Prostate gland (tissue), 2 donors: ENCODE measurements around the gene PTGER1. TPM values are rescaled to one million over a fixed set of nuclear protein-coding genes. Genes with fewer than 3 reads are reported as not detected.

Source experiments
- DNase-seq: peaks from one replicate; pipeline ENCODE4 v3.0.0-alpha.2; 2019; ENCODE audit warnings: low spot score
- H3K27ac ChIP-seq, 2 donors: fragments of 200-600 bp; sonication (generic); 2 replicates each; pipeline ENCODE4 v1.5.1; 2017 to 2019
- H3K27me3 ChIP-seq: fragments of 200-600 bp; sonication (generic); replicated peaks from 2 replicates; pipeline ENCODE4 v1.5.1; 2019; ENCODE audit not compliant: insufficient read depth
- H3K36me3 ChIP-seq, 2 donors: fragments of 200-600 bp; sonication (generic); 1 replicate in 1 of 2; 2 replicates in 1 of 2; pipeline versions ENCODE4 v1.5.1 to v1.8.1; 2017 to 2019
- H3K4me1 ChIP-seq: fragments of 200-600 bp; sonication (generic); replicated peaks from 2 replicates; pipeline ENCODE4 v1.5.1; 2019
- H3K4me3 ChIP-seq, 2 donors: fragments of 200-600 bp; sonication (generic); 2 replicates each; pipeline ENCODE4 v1.5.1; 2017 to 2019
- H3K9me3 ChIP-seq: fragments of 200-600 bp; sonication (generic); 2 replicates; pipeline ENCODE4 v1.5.1; 2017
- CTCF ChIP-seq, 4 experiments: fragments of 200-600 bp in 2 of 4; fragments of 450-650 bp in 2 of 4; sonication (generic) in 2 of 4; IDR thresholded peaks; 1 replicate in 3 of 4; 2 replicates in 1 of 4; pipeline ENCODE4 v1.5.1; 2016 to 2019; ENCODE audit warnings: antibody characterized with exemption in 4 of 4, mild to moderate bottlenecking in 2 of 4, moderate library complexity in 2 of 4
- POLR2A ChIP-seq: fragments of 450-650 bp; IDR thresholded peaks from one replicate; pipeline ENCODE4 v1.6.1; 2016; ENCODE audit warnings: antibody characterized with exemption, mild to moderate bottlenecking
- POLR2AphosphoS5 ChIP-seq: sonication (generic); formaldehyde crosslinking; IDR thresholded peaks from one replicate; pipeline ENCODE4 v1.6.1; 2017; ENCODE audit warnings: antibody characterized with exemption
- WGBS: methylation state at CpG from one replicate; pipeline ENCODE4 v1.1.5; 2018; 5-methylcytosine and 5-hydroxymethylcytosine counted together
- intact Hi-C: fragments of 100-400 bp; cut with DNase I; formaldehyde crosslinking; loops from one replicate; pipeline ENCODE4 v1.14.2; 2022
- total RNA-seq, 2 donors: library from RNA; depleted of rRNA; stranded (reverse); fragments of >200 nt; gene quantifications; one replicate each; pipeline ENCODE4 v1.1.0, GENCODE V29; 2016

PTGER1 gene
- total RNA-seq, 2 donors from 2014 or later, result 1.0 TPM; not detected in 1

GRCh38 chr19:14517840-14518505 is 42.8 kb upstream of the PTGER1 start, which contains the start of gene DNAJB1:
Gene DNAJB1 (minus strand): TSS chr19:14518397. CDS start chr19:14518349, 48 bp downstream.
- peak; percentile 83 for DNase-seq
- peak; percentile 90 for TF ChIP-seq POLR2AphosphoS5
- TF ChIP-seq POLR2A, result peak; percentile 91
- no peak for TF ChIP-seq CTCF (IDR thresholded peaks at IDR 0.05)
- Histone ChIP-seq H3K9me3 (no peaks in the 10 kb centered on the region), H3K27me3 (no peaks in the 10 kb centered on the region), H3K4me3 (peak within 1 kb of the TSS; percentile 85 to 98), H3K4me1 (peaks cover 9% of the 10 kb centered on the region), H3K27ac (peak within 1 kb of the TSS; percentile 100), H3K36me3 (peaks cover 0 to 9% of the 10 kb centered on the region in 2 donors)
- WGBS, result under 1% methylated on average over 56 of the region's 82 CpGs
- intact Hi-C loops, result loop anchor here (5.0 kb wide), 1 partner anchor 381 kb away; the partner anchor contains the start of gene ASF1B

- H3K9me3 ChIP-seq, result no peaks in the 10 kb centered on the region
- WGBS, result 1% methylated on average over 24 of the region's 32 CpGs
- peaks cover 9% of the 10 kb centered on the region for H3K4me1 ChIP-seq
- H3K4me3 ChIP-seq, result peak overlapping the region; percentile 85 to 98
- TF ChIP-seq POLR2AphosphoS5 (no peak), CTCF (IDR thresholded peaks at IDR 0.05) (no peak), POLR2A (no peak)
- intact Hi-C loops, result loop anchor here (5.0 kb wide), 1 partner anchor 380 kb away; the partner anchor contains the start of gene ASF1B
- H3K36me3 ChIP-seq, result peaks cover 0 to 9% of the 10 kb centered on the region in 2 donors
- no peak for DNase-seq
- H3K27ac ChIP-seq, result peak overlapping the region; percentile 100
- no peaks in the 10 kb centered on the region for H3K27me3 ChIP-seq
These were observed 42.3 kb upstream of the PTGER1 start for GRCh38 chr19:14517446-14517839.

- Histone ChIP-seq H3K4me3 (peak overlapping the region; percentile 85 to 98), H3K36me3 (peaks cover 0 to 9% of the 10 kb centered on the region in 2 donors), H3K27ac (peak overlapping the region; percentile 100), H3K27me3 (no peaks in the 10 kb centered on the region), H3K4me1 (peaks cover 9% of the 10 kb centered on the region), H3K9me3 (no peaks in the 10 kb centered on the region)
- DNase-seq, result no peak
- TF ChIP-seq POLR2AphosphoS5 (peak; percentile 4), CTCF (IDR thresholded peaks at IDR 0.05) (no peak), POLR2A (no peak)
- intact Hi-C loops, result loop anchor here (5.0 kb wide), 1 partner anchor 380 kb away; the partner anchor contains the start of gene ASF1B
- 14% methylated on average over 22 of the region's 22 CpGs for WGBS
These were observed 41.7 kb upstream of the PTGER1 start for GRCh38 chr19:14516746-14517438.

GRCh38 chr19:14516048-14516534 is 40.9 kb upstream of the PTGER1 start:
- intact Hi-C loops, result loop anchor here (5.0 kb wide), 1 partner anchor 379 kb away; the partner anchor contains the start of gene ASF1B
- Histone ChIP-seq H3K36me3 (peaks cover 0 to 9% of the 10 kb centered on the region in 2 donors), H3K4me1 (peaks cover 9% of the 10 kb centered on the region), H3K27ac (peak overlapping the region; percentile 100), H3K4me3 (peak overlapping the region; percentile 85 to 98), H3K27me3 (no peaks in the 10 kb centered on the region), H3K9me3 (no peaks in the 10 kb centered on the region)
- 17% methylated on average over 15 of the region's 15 CpGs for WGBS
- peak; percentile 67 for DNase-seq
- TF ChIP-seq POLR2AphosphoS5, result peak; percentile 62
- TF ChIP-seq POLR2A, result no peak
- TF ChIP-seq CTCF (IDR thresholded peaks at IDR 0.05), result peak in 3 of 4 experiments; percentile 10 to 51 (median 35)
